Hepatocyte (in vitro differentiated cells): ENCODE measurements around the gene ZNF804A. TPM values are rescaled to one million over a fixed set of nuclear protein-coding genes. Genes with fewer than 3 reads are reported as not detected.

Source experiments
- DNase-seq: peaks from one replicate; pipeline ENCODE4 v3.0.0-alpha.2; 2016; ENCODE audit warnings: low spot score
- H2AFZ ChIP-seq: fragments of 200-600 bp; sonication (generic); 2 replicates; pipeline ENCODE4 v1.6.0; 2016; ENCODE audit warnings: antibody characterized with exemption, mild to moderate bottlenecking
- H3K27ac ChIP-seq: fragments of 200-600 bp; sonication (generic); 2 replicates; pipeline ENCODE4 v1.5.1; 2016; ENCODE audit warnings: mild to moderate bottlenecking
- H3K27me3 ChIP-seq: fragments of 200-600 bp; sonication (generic); 2 replicates; pipeline ENCODE4 v1.6.1; 2016
- H3K36me3 ChIP-seq: fragments of 200-600 bp; sonication (generic); replicated peaks from 2 replicates; pipeline ENCODE4 v1.5.1; 2016; ENCODE audit warnings: low read depth; ENCODE audit not compliant: insufficient read depth
- H3K4me1 ChIP-seq: fragments of 200-600 bp; sonication (generic); 2 replicates; pipeline ENCODE4 v1.5.1; 2016; ENCODE audit warnings: mild to moderate bottlenecking, moderate library complexity; ENCODE audit not compliant: insufficient read depth
- H3K4me2 ChIP-seq: fragments of 200-600 bp; sonication (generic); 2 replicates; pipeline ENCODE4 v1.6.0; 2016
- H3K4me3 ChIP-seq: fragments of 200-600 bp; sonication (generic); 2 replicates; pipeline ENCODE4 v1.5.1; 2016; ENCODE audit warnings: mild to moderate bottlenecking
- H3K79me2 ChIP-seq: fragments of 200-600 bp; sonication (generic); 2 replicates; pipeline ENCODE4 v1.6.0; 2017; ENCODE audit warnings: mild to moderate bottlenecking
- H3K9me2 ChIP-seq: fragments of 200-600 bp; sonication (generic); replicated peaks from 2 replicates; pipeline ENCODE4 v1.6.0; 2017; ENCODE audit warnings: mild to moderate bottlenecking; ENCODE audit not compliant: insufficient read depth
- H3K9me3 ChIP-seq: fragments of 200-600 bp; sonication (generic); 2 replicates; pipeline ENCODE4 v1.5.1; 2016; ENCODE audit warnings: low read depth, mild to moderate bottlenecking
- H4K20me1 ChIP-seq: fragments of 200-600 bp; sonication (generic); 2 replicates; pipeline ENCODE4 v1.6.0; 2016; ENCODE audit warnings: mild to moderate bottlenecking; ENCODE audit not compliant: insufficient read depth, poor library complexity, severe bottlenecking
- CTCF ChIP-seq: fragments of 200-600 bp; sonication (generic); IDR thresholded peaks from 2 replicates; pipeline ENCODE4 v1.5.1; 2016; ENCODE audit warnings: antibody characterized with exemption, mild to moderate bottlenecking; ENCODE audit not compliant: poor library complexity
- EZH2 ChIP-seq: fragments of 200-600 bp; sonication (generic); IDR thresholded peaks from 2 replicates; pipeline ENCODE4 v1.6.1; 2016; ENCODE audit warnings: antibody characterized with exemption, mild to moderate bottlenecking, borderline replicate concordance
- EZH2phosphoT487 ChIP-seq: fragments of 200-600 bp; sonication (generic); IDR thresholded peaks from one replicate; pipeline ENCODE4 v1.6.1; 2018; ENCODE audit warnings: antibody characterized with exemption, mild to moderate bottlenecking, low read depth, moderate library complexity; ENCODE audit not compliant: unreplicated experiment, severe bottlenecking
- WGBS: methylation state at CpG from one replicate; pipeline ENCODE4 v1.1.6; 2016; ENCODE audit warnings: low lambda C conversion rate; ENCODE audit errors: missing lambda C conversion rate; 5-methylcytosine and 5-hydroxymethylcytosine counted together
- polyA plus RNA-seq: library from polyadenylated mRNA; unstranded; fragments of >200 nt; fragmentation: Nextera tagmentation; extraction: Ambion mirVana; gene quantifications from 2 replicates; pipeline ENCODE4 v1.2.1, GENCODE V29; 2016
- total RNA-seq: library from RNA; depleted of rRNA; stranded (reverse); fragments of >200 nt; gene quantifications from 2 replicates; pipeline ENCODE4 v1.2.3, GENCODE V29; 2014

The ZNF804A gene
- total and polyA plus RNA-seq, 2 experiments from 2014 or later = 1.7 to 2.3 TPM

- Histone ChIP-seq H4K20me1 (no peaks in the 10 kb centered on the region), H3K4me2 (no peak overlapping the region), H3K4me1 (no peaks in the 10 kb centered on the region), H3K27ac (no peak overlapping the region), H3K9me3 (no peaks in the 10 kb centered on the region), H3K36me3 (no peaks in the 10 kb centered on the region), H3K4me3 (no peak overlapping the region), H3K9me2 (no peaks in the 10 kb centered on the region), H3K27me3 (no peaks in the 10 kb centered on the region), H2AFZ (no peak overlapping the region), H3K79me2 (no peaks in the 10 kb centered on the region)
- TF ChIP-seq EZH2phosphoT487 (no peak), EZH2 (no peak), CTCF (no peak)
- DNase-seq = no peak
- 96% methylated on average over 17 of the region's 17 CpGs for whole genome bisulfite sequencing
These were observed 37.7 kb upstream of the ZNF804A start for GRCh38 chr2:184560603-184561002.

GRCh38 chr2:184562532-184562931 is 35.8 kb upstream of the ZNF804A start:
- no peaks in the 10 kb centered on the region for H3K9me2 ChIP-seq
- H3K4me1 ChIP-seq = no peaks in the 10 kb centered on the region
- TF ChIP-seq EZH2 (no peak), EZH2phosphoT487 (no peak), CTCF (no peak)
- H3K4me3 ChIP-seq = no peak overlapping the region
- no peaks in the 10 kb centered on the region for H3K9me3 ChIP-seq
- H3K27ac ChIP-seq = no peak overlapping the region
- H4K20me1 ChIP-seq = no peaks in the 10 kb centered on the region
- H3K4me2 ChIP-seq = no peak overlapping the region
- H2AFZ ChIP-seq = no peak overlapping the region
- H3K36me3 ChIP-seq = no peaks in the 10 kb centered on the region
- no peak for DNase-seq
- no peaks in the 10 kb centered on the region for H3K79me2 ChIP-seq
- no peaks in the 10 kb centered on the region for H3K27me3 ChIP-seq
- 71% methylated on average over 2 of the region's 2 CpGs for WGBS

- H3K79me2 ChIP-seq = no peaks in the 10 kb centered on the region
- H3K4me2 ChIP-seq = no peak overlapping the region
- no peaks in the 10 kb centered on the region for H3K36me3 ChIP-seq
- no peaks in the 10 kb centered on the region for H4K20me1 ChIP-seq
- WGBS = 47% methylated on average over 1 of the region's 1 CpG
- H3K27me3 ChIP-seq = no peaks in the 10 kb centered on the region
- H3K9me3 ChIP-seq = no peaks in the 10 kb centered on the region
- H2AFZ ChIP-seq = no peak overlapping the region
- no peak overlapping the region for H3K27ac ChIP-seq
- TF ChIP-seq CTCF (no peak), EZH2 (no peak), EZH2phosphoT487 (no peak)
- DNase-seq = no peak
- no peaks in the 10 kb centered on the region for H3K9me2 ChIP-seq
- H3K4me3 ChIP-seq = no peak overlapping the region
- H3K4me1 ChIP-seq = no peaks in the 10 kb centered on the region
These were observed 34.2 kb upstream of the ZNF804A start for GRCh38 chr2:184564092-184564491.

- Histone ChIP-seq H3K27me3 (no peaks in the 10 kb centered on the region), H3K4me1 (no peaks in the 10 kb centered on the region), H3K27ac (no peak overlapping the region), H3K79me2 (no peaks in the 10 kb centered on the region), H3K36me3 (no peaks in the 10 kb centered on the region), H2AFZ (no peak overlapping the region), H3K4me3 (no peak overlapping the region), H3K4me2 (no peak overlapping the region), H3K9me2 (no peaks in the 10 kb centered on the region), H3K9me3 (no peaks in the 10 kb centered on the region), H4K20me1 (no peaks in the 10 kb centered on the region)
- WGBS = 81% methylated on average over 3 of the region's 3 CpGs
- DNase-seq = no peak
- TF ChIP-seq EZH2 (no peak), CTCF (no peak), EZH2phosphoT487 (no peak)
These were observed 31.6 kb upstream of the ZNF804A start for GRCh38 chr2:184566716-184567115.
